Bronchial epithelial cell (primary cell): ENCODE measurements around the gene SMOC1. TPM values are rescaled to one million over a fixed set of nuclear protein-coding genes. Genes with fewer than 3 reads are reported as not detected.

Experiments used
- DNase-seq: peaks from one replicate; pipeline ENCODE4 v3.0.0-alpha.2; 2010; ENCODE audit warnings: low read depth
- FAIRE-seq: peaks from 2 replicates; lab custom pipeline; 2011; peaks lifted over from hg19 to GRCh38; lab: Jason Lieb, UNC
- H3K27me3 ChIP-seq: 2 replicates; pipeline ENCODE4 v1.5.1; 2011; ENCODE audit warnings: low read length; ENCODE audit not compliant: control insufficient read depth, insufficient read depth
- H3K36me3 ChIP-seq: 2 replicates; pipeline ENCODE4 v1.5.1; 2011; ENCODE audit warnings: low read length; ENCODE audit not compliant: control insufficient read depth, insufficient read depth
- H3K4me3 ChIP-seq: 2 replicates; pipeline ENCODE4 v1.5.1; 2011; ENCODE audit warnings: mild to moderate bottlenecking, low read depth, low read length, control low read depth
- CTCF ChIP-seq: IDR thresholded peaks from 2 replicates; pipeline ENCODE4 v1.5.1; 2011; ENCODE audit warnings: mild to moderate bottlenecking, moderate library complexity, low read length, control low read depth, inconsistent platforms; ENCODE audit not compliant: insufficient read depth, severe bottlenecking
- total RNA-seq: library from RNA; depleted of rRNA; stranded (reverse); fragments of >200 nt; gene quantifications from 2 replicates; pipeline ENCODE4 v1.2.1, GENCODE V29; 2014

Gene SMOC1
- total RNA-seq, 1 donor from 2014 or later = 16.3 TPM

GRCh38 chr14:69980457-69981425 lies 101.5 kb downstream of the SMOC1 start:
- Histone ChIP-seq H3K27me3 (no peaks in the 10 kb centered on the region), H3K4me3 (no peak overlapping the region), H3K36me3 (no peaks in the 10 kb centered on the region)
- DNase-seq (peak; percentile 70), FAIRE-seq (no peak)
- TF ChIP-seq CTCF = no peak

GRCh38 chr14:69982220-69982839 lies 103.1 kb downstream of the SMOC1 start:
- Histone ChIP-seq H3K4me3 (no peak overlapping the region), H3K27me3 (no peaks in the 10 kb centered on the region), H3K36me3 (no peaks in the 10 kb centered on the region)
- no peak for TF ChIP-seq CTCF
- DNase-seq (no peak), FAIRE-seq (no peak)

- TF ChIP-seq CTCF = no peak
- Histone ChIP-seq H3K4me3 (no peak overlapping the region), H3K36me3 (no peaks in the 10 kb centered on the region), H3K27me3 (no peaks in the 10 kb centered on the region)
- no peak for FAIRE-seq
- peak; percentile 28 for DNase-seq
These were observed 103.7 kb downstream of the SMOC1 start for GRCh38 chr14:69982886-69983285.

GRCh38 chr14:69983317-69983716 lies 104.1 kb downstream of the SMOC1 start:
- Histone ChIP-seq H3K4me3 (no peak overlapping the region), H3K36me3 (no peaks in the 10 kb centered on the region), H3K27me3 (no peaks in the 10 kb centered on the region)
- no peak for TF ChIP-seq CTCF
- FAIRE-seq (no peak), DNase-seq (no peak)

GRCh38 chr14:69985463-69985862 lies 106.2 kb downstream of the SMOC1 start:
- Histone ChIP-seq H3K4me3 (no peak overlapping the region), H3K36me3 (no peaks in the 10 kb centered on the region), H3K27me3 (no peaks in the 10 kb centered on the region)
- DNase-seq (peak; percentile 81), FAIRE-seq (no peak)
- TF ChIP-seq CTCF = no peak
